NCI-H345 (cell line): ENCODE measurements around the gene DYNC1I1.

ENCODE experiments used
- DNase-seq: peaks from one replicate; lab custom pipeline; 2025; lab: John Stamatoyannopoulos, UW

The DYNC1I1 gene

GRCh38 chr7:95971716-95972115, 199.4 kb downstream of the DYNC1I1 start:
- DNase-seq = no peak

- no peak for DNase-seq
These were observed 200.2 kb downstream of the DYNC1I1 start for GRCh38 chr7:95972523-95972922.

GRCh38 chr7:95974108-95974507, 201.8 kb downstream of the DYNC1I1 start:
- no peak for DNase-seq

GRCh38 chr7:95976369-95977060, 204.2 kb downstream of the DYNC1I1 start:
- DNase-seq = no peak

- no peak for DNase-seq
These were observed 205.6 kb downstream of the DYNC1I1 start for GRCh38 chr7:95977994-95978393.

GRCh38 chr7:95980167-95980566, 207.8 kb downstream of the DYNC1I1 start:
- DNase-seq = no peak

GRCh38 chr7:95980706-95981105, 208.4 kb downstream of the DYNC1I1 start:
- DNase-seq = no peak

GRCh38 chr7:95986178-95986764, 213.9 kb downstream of the DYNC1I1 start:
- no peak for DNase-seq

GRCh38 chr7:95989301-95989700, 216.9 kb downstream of the DYNC1I1 start:
- DNase-seq = no peak

- DNase-seq = no peak
These were observed 221.0 kb downstream of the DYNC1I1 start for GRCh38 chr7:95993380-95993779.

GRCh38 chr7:95996174-95996573, 223.8 kb downstream of the DYNC1I1 start:
- no peak for DNase-seq

GRCh38 chr7:95996886-95997285, 224.5 kb downstream of the DYNC1I1 start:
- no peak for DNase-seq

- DNase-seq = no peak
These were observed 225.3 kb downstream of the DYNC1I1 start for GRCh38 chr7:95997632-95998031.

GRCh38 chr7:95999481-95999880, 227.1 kb downstream of the DYNC1I1 start:
- DNase-seq = no peak

- no peak for DNase-seq
These were observed 232.2 kb downstream of the DYNC1I1 start for GRCh38 chr7:96004578-96004977.

- no peak for DNase-seq
These were observed 232.9 kb downstream of the DYNC1I1 start for GRCh38 chr7:96005271-96005670.

- no peak for DNase-seq
These were observed 236.8 kb downstream of the DYNC1I1 start for GRCh38 chr7:96009148-96009547.

- DNase-seq = no peak
These were observed 241.5 kb downstream of the DYNC1I1 start for GRCh38 chr7:96013836-96014235.

GRCh38 chr7:96014617-96015016, 242.3 kb downstream of the DYNC1I1 start:
- no peak for DNase-seq

GRCh38 chr7:96016056-96016586, 243.8 kb downstream of the DYNC1I1 start:
- no peak for DNase-seq

GRCh38 chr7:96016735-96017134, 244.4 kb downstream of the DYNC1I1 start:
- DNase-seq = no peak

GRCh38 chr7:96017877-96018276, 245.5 kb downstream of the DYNC1I1 start:
- no peak for DNase-seq

GRCh38 chr7:96021568-96021967, 249.2 kb downstream of the DYNC1I1 start:
- DNase-seq = no peak

- DNase-seq = no peak
These were observed 251.0 kb downstream of the DYNC1I1 start for GRCh38 chr7:96023387-96023786.
